B cell (primary cell): Measurements from ENCODE around the gene DENND1A.

Experiments used
- EZH2 ChIP-seq: IDR thresholded peaks from 2 replicates; pipeline ENCODE4 v1.6.1; 2012; ENCODE audit warnings: borderline replicate concordance, low read depth, mild to moderate bottlenecking, moderate library complexity, low read length; ENCODE audit not compliant: insufficient read depth, poor library complexity, severe bottlenecking
- TF ChIP-seq, protein P1 (sequence below): fragments of 200-600 bp; IDR thresholded peaks from one replicate; pipeline ENCODE4 v1.8.0; 2022; ENCODE audit warnings: antibody characterized with exemption, mild to moderate bottlenecking

DNA sequence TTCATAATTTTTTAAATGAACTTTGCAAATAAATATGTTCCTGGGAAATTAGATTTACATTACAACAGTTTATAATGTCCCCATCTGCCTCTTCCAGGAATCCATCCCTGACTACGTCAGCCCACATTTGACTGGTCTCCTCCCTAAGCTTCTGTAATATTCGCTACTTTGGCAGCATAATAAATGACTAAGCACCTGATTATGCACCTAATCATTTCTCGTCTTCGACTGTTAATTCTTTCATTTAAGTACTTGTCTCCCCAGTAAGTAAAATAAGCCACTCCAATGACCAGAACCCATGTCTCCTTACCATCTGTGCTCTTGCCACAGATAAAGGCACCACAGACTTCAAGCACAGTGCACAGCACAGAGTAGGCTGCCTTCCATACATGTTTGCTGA, 122.7 kb downstream of the DENND1A start:
- TF ChIP-seq, protein P1, sequence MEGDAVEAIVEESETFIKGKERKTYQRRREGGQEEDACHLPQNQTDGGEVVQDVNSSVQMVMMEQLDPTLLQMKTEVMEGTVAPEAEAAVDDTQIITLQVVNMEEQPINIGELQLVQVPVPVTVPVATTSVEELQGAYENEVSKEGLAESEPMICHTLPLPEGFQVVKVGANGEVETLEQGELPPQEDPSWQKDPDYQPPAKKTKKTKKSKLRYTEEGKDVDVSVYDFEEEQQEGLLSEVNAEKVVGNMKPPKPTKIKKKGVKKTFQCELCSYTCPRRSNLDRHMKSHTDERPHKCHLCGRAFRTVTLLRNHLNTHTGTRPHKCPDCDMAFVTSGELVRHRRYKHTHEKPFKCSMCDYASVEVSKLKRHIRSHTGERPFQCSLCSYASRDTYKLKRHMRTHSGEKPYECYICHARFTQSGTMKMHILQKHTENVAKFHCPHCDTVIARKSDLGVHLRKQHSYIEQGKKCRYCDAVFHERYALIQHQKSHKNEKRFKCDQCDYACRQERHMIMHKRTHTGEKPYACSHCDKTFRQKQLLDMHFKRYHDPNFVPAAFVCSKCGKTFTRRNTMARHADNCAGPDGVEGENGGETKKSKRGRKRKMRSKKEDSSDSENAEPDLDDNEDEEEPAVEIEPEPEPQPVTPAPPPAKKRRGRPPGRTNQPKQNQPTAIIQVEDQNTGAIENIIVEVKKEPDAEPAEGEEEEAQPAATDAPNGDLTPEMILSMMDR: no peak
- TF ChIP-seq EZH2: no peak
